K562 (cell line): ENCODE measurements around the gene VEGFA. TPM values are rescaled to one million over a fixed set of nuclear protein-coding genes. Genes with fewer than 3 reads are reported as not detected.
A peak's percentile ranks its signal among the peaks of the same experiment; 100 is the strongest.

Experiments
- CHD7 ChIP-seq: fragments of 200-600 bp; sonication (generic); IDR thresholded peaks from one replicate; pipeline ENCODE4 v1.6.1; 2012; ENCODE audit warnings: mild to moderate bottlenecking, low read depth, low read length, inconsistent platforms
- KDM4B ChIP-seq, 2 experiments: fragments of 450-650 bp in 1 of 2; sonication (generic) in 1 of 2; IDR thresholded peaks; 2 replicates each; pipeline ENCODE4 v1.6.1; 2016 to 2017; ENCODE audit warnings: borderline replicate concordance in 2 of 2, antibody characterized with exemption in 1 of 2, low read depth in 1 of 2, mild to moderate bottlenecking in 1 of 2
- MXI1 ChIP-seq: IDR thresholded peaks from 2 replicates; pipeline ENCODE4 v1.6.1; 2011; ENCODE audit warnings: low read depth, mild to moderate bottlenecking, improper control_type of control experiment, low read length
- NR3C1 ChIP-seq: sonication (generic); formaldehyde crosslinking; IDR thresholded peaks from 2 replicates; pipeline ENCODE4 v1.8.1; 2022; ENCODE audit warnings: missing genetic modification reagents
- RREB1 ChIP-seq: fragments of 250-450 bp; sonication (Bioruptor Pico); IDR thresholded peaks from 2 replicates; pipeline ENCODE4 v1.4.0; 2020
- SP1 ChIP-seq: sonication (generic); formaldehyde crosslinking; IDR thresholded peaks from 2 replicates; pipeline ENCODE4 v1.8.1; 2022; ENCODE audit warnings: mild to moderate bottlenecking, missing genetic modification reagents
- SRSF1 ChIP-seq: fragments of 200-400 bp; formaldehyde crosslinking; IDR thresholded peaks from 2 replicates; pipeline ENCODE4 v1.6.1; 2017; ENCODE audit warnings: mild to moderate bottlenecking, low read depth, low read length, moderate library complexity
- ZBTB34 ChIP-seq: fragments of 250-450 bp; sonication (Bioruptor Pico); IDR thresholded peaks from 2 replicates; pipeline ENCODE4 v1.8.0; 2021; ENCODE audit warnings: mild to moderate bottlenecking, moderate library complexity
- polyA plus RNA-seq, 8 experiments: library from polyadenylated mRNA; depleted of rRNA in 4 of 8; stranded (reverse) in 5 of 8; unstranded in 3 of 8; fragments of >200 nt; fragmentation: Nextera tagmentation in 2 of 8; fragmentation: Illumina TruSeq in 1 of 8; extraction: Ambion mirVana in 2 of 8; extraction: Trizol in 1 of 8; gene quantifications; 2 replicates each; pipeline versions ENCODE4 v1.2.1 to v1.2.3, GENCODE V29; 2011 to 2014; ENCODE audit warnings: inconsistent platforms in 1 of 8, missing spikeins in 1 of 8
- total RNA-seq, 7 experiments: library from RNA; depleted of rRNA in 6 of 7; stranded (reverse); fragments of >200 nt in 6 of 7; fragmentation: Illumina TruSeq in 2 of 7; extraction: Trizol in 2 of 7; gene quantifications; 2 replicates each; pipeline versions ENCODE4 v1.2.1 to v1.2.3, GENCODE V29; 2011 to 2021; ENCODE audit warnings: low replicate concordance in 1 of 7

Gene VEGFA
- total and polyA plus RNA-seq, 9 of the 15 experiments (the other 6 are each of a cell fraction or from before 2014, with no cell fraction given), result 14.0 to 271 (median 124) TPM

- no peak for TF ChIP-seq CHD7
- peak; percentile 60; the same call in 1 of the 2 replicates for TF ChIP-seq RREB1
- TF ChIP-seq SRSF1, result no peak
- no peak for TF ChIP-seq KDM4B (IDR thresholded peaks at IDR 0.05; ENCODE audit: borderline replicate concordance in 2 of 2, low read depth in 1 of 2)
- 0 out of 2 replicates have a peak, but pooled peaks have one; percentile 37 for TF ChIP-seq MXI1
- TF ChIP-seq NR3C1 (CRISPR knock-in tag), result no peak
- no peak; the same call in 1 of the 2 replicates for TF ChIP-seq SP1 (CRISPR knock-in tag)
- no peak for TF ChIP-seq ZBTB34 (CRISPR knock-in tag)
Measured at GRCh38 chr6:43724914-43725642, 44.9 kb upstream of the VEGFA start (continued).
